H7 (cell line): ENCODE measurements around the gene KSR1. TPM values are rescaled to one million over a fixed set of nuclear protein-coding genes. Genes with fewer than 3 reads are reported as not detected.
A peak's percentile ranks its signal among the peaks of the same experiment; 100 is the strongest.

Experiments used
- DNase-seq: peaks from one replicate; pipeline ENCODE4 v3.0.0; 2012
- H3K27me3 ChIP-seq: 2 replicates; pipeline ENCODE4 v1.6.0; 2011; ENCODE audit warnings: mild to moderate bottlenecking, low read length; ENCODE audit not compliant: control insufficient read depth, insufficient read depth
- H3K36me3 ChIP-seq: replicated peaks from 2 replicates; pipeline ENCODE4 v1.5.1; 2011; ENCODE audit warnings: low read length; ENCODE audit not compliant: control insufficient read depth, insufficient read depth
- H3K4me3 ChIP-seq: 2 replicates; pipeline ENCODE4 v1.5.1; 2011; ENCODE audit warnings: low read depth, mild to moderate bottlenecking, control low read depth, low read length, moderate library complexity; ENCODE audit not compliant: insufficient read depth
- total RNA-seq: library from RNA; depleted of rRNA; stranded (reverse); fragments of >200 nt; shearing (Covaris generic); gene quantifications from 2 replicates; pipeline ENCODE4 v1.2.3, GENCODE V29; 2014

The KSR1 gene
- total RNA-seq, 1 experiment from 2014 or later, result 31.2 TPM

GRCh38 chr17:27586203-27586721 lies 130.0 kb downstream of the KSR1 start:
- no peak overlapping the region for H3K4me3 ChIP-seq
- peaks cover 3% of the 10 kb centered on the region for H3K36me3 ChIP-seq
- H3K27me3 ChIP-seq, result no peaks in the 10 kb centered on the region
- no peak for DNase-seq

DNA sequence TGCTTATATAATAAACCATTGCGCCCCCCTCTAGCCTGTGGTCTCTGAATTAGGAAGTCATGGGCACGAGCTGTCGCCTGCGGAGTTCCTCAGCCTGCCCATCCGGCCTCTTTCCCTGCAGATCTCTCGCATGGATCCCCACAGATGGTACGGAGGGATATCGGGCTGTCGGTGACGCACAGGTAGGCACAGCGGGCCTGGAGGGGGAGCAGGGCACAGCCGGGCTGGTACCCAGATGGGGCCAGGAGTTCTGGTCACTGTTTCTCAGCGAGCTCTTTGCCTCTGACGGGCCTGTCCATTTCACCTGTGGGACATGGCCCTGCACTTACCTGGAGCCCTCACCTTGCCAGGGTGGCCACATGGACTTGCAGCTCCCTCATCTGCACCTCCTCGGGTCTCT lies 132.1 kb downstream of the KSR1 start:
- no peak for DNase-seq
- Histone ChIP-seq H3K4me3 (no peak overlapping the region), H3K36me3 (peaks cover 4% of the 10 kb centered on the region), H3K27me3 (no peaks in the 10 kb centered on the region)

DNA sequence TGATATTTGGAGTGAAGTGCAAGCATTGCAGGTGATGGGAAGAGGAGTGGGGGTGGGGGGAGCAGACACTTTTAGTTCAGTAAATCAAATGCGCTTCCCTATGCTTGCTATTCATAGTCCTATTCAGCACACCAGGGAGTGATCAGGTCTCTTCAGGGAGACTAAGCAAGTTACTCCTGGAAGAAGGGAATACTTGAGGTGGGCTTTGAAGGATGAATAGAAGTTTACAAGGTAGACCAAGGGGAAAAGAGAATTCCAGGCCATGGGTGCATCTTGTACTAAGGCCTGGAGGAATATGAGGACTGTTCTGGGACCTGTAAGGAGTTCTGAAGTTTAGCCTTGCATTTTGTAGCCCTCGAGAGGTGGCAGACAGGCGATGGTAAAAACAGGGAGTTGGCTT lies 134.6 kb downstream of the KSR1 start:
- Histone ChIP-seq H3K4me3 (no peak overlapping the region), H3K36me3 (peaks cover 7% of the 10 kb centered on the region)
- DNase-seq, result no peak

DNA sequence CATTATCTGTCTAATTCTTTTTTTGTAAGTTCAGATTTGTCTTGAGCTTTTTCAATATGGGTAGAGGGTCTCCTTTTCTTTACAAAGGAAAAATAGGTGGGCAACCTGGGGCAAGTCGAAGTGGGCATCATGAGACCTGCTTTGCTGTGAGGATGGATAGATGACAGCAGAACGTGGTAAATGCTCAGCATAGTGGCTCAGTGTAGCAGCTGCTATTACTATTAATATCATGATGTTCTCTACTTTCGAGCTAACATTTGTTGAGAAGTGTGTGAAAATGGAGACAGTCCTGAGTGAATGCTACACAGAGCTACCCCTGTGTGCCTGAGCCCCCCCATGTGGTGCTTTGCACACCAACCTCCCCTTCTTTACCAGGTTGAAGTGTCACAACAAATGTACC lies 135.7 kb downstream of the KSR1 start:
- H3K4me3 ChIP-seq, result no peak overlapping the region
- H3K27me3 ChIP-seq, result no peaks in the 10 kb centered on the region
- H3K36me3 ChIP-seq, result peaks cover 7% of the 10 kb centered on the region
- no peak for DNase-seq

More for the DNA sequence above, 134.6 kb downstream of the KSR1 start:
- no peaks in the 10 kb centered on the region for H3K27me3 ChIP-seq

GRCh38 chr17:27593232-27593856 lies 137.1 kb downstream of the KSR1 start:
- no peak overlapping the region for H3K4me3 ChIP-seq
- peaks cover 9% of the 10 kb centered on the region for H3K36me3 ChIP-seq
- no peaks in the 10 kb centered on the region for H3K27me3 ChIP-seq
- no peak for DNase-seq

GRCh38 chr17:27593857-27594255 lies 137.6 kb downstream of the KSR1 start:
- H3K36me3 ChIP-seq, result peaks cover 9% of the 10 kb centered on the region
- H3K27me3 ChIP-seq, result no peaks in the 10 kb centered on the region
- DNase-seq, result no peak
- no peak overlapping the region for H3K4me3 ChIP-seq

DNA sequence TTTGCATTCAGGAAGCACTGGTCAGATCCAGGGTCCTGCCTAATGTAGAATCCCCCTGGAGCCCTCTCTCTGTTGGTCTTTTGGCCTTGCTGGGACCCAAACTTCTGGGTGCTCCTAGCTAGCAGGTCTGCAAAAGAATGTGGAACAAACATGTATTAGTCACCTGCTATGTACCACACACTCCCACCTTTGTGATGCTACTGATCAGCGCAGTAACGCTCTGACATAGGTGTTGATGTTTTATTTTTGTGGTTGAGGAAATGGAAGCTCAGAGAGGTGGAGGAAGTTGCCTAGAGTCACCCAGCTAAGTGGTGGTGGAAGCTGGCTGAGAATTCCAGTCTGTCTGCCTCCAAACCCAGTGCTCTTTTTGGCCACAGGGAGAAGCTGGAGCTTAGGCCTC lies 139.0 kb downstream of the KSR1 start:
- Histone ChIP-seq H3K4me3 (no peak overlapping the region), H3K27me3 (no peaks in the 10 kb centered on the region), H3K36me3 (peaks cover 9% of the 10 kb centered on the region)
- no peak for DNase-seq

DNA sequence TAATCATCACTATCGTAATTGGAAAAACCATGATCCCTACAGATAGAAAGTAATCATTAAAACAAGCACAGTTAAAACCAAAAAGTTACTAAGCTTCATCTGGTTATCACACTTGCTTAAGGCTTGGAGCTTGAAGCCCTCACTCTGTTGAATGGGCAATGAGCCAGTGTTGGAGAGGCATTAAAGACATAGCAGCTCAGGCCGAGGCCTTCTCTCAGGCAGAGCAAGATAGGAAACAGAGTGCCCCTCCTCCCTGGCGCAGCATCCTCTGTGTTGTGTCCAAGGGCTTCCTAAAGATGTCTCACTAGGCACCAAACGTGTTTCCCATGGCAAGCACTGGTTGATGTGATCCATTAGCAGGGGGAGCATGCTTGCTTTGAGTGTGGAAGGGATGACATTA lies 139.8 kb downstream of the KSR1 start:
- H3K36me3 ChIP-seq, result peaks cover 11% of the 10 kb centered on the region
- no peak overlapping the region for H3K4me3 ChIP-seq
- no peaks in the 10 kb centered on the region for H3K27me3 ChIP-seq
- no peak for DNase-seq

DNA sequence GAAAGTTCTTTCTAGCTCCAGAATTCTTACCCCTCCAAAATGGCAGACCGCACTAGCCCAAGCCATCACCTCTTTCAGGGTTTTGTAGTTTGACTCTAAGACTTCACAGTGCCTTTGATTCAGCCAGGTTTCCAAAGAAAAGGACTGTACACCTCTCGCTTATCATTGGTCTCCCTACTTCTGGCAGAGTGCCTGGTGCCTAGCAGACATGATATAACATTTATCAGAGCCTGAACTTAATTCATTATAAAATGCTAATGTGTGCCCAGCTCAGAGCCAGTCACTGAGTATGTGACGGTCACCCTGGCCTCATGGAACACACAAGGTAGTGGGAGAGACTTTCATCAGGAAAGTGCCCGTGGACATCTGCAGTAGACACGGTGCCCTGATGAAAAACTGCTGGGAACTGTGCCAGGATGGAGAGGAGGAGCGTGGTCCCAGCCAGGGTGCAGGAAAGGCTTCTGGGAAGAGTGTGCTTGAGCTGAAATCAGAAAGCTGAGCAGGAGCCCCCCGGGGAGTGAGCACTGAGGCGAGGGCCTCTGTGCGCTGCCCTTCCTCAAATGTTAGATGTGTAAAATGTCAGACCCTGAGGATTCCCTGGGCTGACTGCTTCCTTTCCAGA lies 140.4 kb downstream of the KSR1 start:
- no peak for DNase-seq
- H3K27me3 ChIP-seq, result no peaks in the 10 kb centered on the region
- H3K36me3 ChIP-seq, result peaks cover 11% of the 10 kb centered on the region
- no peak overlapping the region for H3K4me3 ChIP-seq

- no peak overlapping the region for H3K4me3 ChIP-seq
- no peaks in the 10 kb centered on the region for H3K27me3 ChIP-seq
- H3K36me3 ChIP-seq, result peaks cover 9% of the 10 kb centered on the region
- no peak for DNase-seq
Observed at GRCh38 chr17:27597188-27597580, 140.9 kb downstream of the KSR1 start.

DNA sequence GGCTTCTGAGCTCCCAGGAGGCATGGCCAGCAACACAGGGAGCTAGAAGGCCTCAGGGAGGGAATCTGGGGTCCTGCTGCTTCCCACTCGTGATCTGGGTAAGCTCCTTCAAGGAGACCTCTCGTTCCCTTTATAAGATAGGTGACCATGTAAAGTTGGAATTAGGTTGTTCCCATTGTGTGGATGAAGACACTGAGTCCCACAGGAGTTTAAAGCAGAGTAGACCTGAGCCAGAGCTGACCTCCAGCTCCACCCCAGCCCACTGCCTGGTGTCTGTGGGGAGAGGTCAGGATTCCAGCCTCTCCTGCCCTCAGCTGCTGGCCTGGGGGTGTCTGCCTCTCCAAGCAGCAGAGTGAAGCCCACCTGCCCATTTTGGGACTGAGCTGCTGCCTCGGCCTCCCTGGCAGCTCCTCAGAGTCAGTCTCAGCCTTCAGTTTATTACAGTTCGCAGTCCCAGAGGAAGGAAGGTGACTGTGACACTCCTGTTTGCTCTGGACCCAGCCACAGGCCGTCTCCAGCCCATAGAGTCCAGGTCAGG lies 141.6 kb downstream of the KSR1 start:
- H3K36me3 ChIP-seq, result peaks cover 8% of the 10 kb centered on the region
- H3K4me3 ChIP-seq, result no peak overlapping the region
- no peaks in the 10 kb centered on the region for H3K27me3 ChIP-seq
- no peak for DNase-seq

GRCh38 chr17:27598337-27599050 lies 142.2 kb downstream of the KSR1 start:
- no peak for DNase-seq
- Histone ChIP-seq H3K27me3 (no peaks in the 10 kb centered on the region), H3K36me3 (peaks cover 8% of the 10 kb centered on the region), H3K4me3 (no peak overlapping the region)

GRCh38 chr17:27600471-27600870 lies 144.2 kb downstream of the KSR1 start:
- H3K27me3 ChIP-seq, result no peaks in the 10 kb centered on the region
- DNase-seq, result no peak
- peaks cover 14% of the 10 kb centered on the region for H3K36me3 ChIP-seq
- H3K4me3 ChIP-seq, result no peak overlapping the region

DNA sequence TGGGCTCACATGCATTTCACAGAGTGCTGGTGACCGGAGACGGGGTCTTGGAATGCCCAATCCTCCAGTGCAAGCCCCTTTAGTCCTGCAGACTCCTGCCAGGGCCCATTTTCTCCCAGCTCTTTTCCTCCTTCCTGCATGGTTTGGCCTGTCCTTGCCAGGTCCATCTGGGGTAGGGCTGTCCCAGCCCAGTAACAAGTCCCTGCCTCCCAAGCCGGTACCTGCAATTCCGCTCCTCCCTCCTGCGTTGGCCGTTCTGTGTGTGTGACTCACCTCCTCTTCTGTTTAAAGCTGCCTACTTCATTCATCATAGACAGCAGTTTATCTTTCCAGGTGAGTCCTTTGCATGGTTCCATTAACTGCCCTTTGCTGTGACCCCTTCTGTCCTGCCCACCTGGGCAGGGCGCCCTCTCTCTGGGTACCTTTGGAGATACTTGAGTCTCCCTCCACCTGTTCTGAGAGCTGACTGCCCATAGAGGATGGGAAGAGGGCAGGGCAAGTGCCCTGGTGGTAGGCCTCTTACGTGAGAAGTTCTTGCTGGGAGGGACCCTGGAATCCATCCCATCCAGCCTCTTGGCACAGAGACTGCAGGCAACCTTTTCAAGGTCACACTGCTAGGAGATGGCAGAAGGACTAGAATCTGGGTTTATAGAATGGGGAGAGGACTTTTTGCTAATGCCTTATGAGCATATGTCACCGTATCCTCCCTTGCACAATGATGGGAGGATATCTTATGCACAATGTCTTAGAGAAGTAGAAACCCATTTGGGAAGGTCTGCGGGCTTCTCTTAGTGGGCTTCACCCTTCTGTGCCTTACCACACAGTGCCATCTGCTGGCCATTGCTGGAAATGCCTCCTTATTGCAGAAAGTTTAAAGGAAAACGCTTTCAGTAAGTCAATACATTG lies 145.1 kb downstream of the KSR1 start:
- Histone ChIP-seq H3K4me3 (no peak overlapping the region), H3K36me3 (peaks cover 17% of the 10 kb centered on the region), H3K27me3 (no peaks in the 10 kb centered on the region)
- DNase-seq, result peak; percentile 87
